HG02973 (cell line): Measurements from ENCODE around the gene WDFY2.
A peak's percentile ranks its signal among the peaks of the same experiment; 100 is the strongest.

Experiments used
- ATAC-seq: cut with Tn5 transposase; IDR thresholded peaks from one replicate; pipeline ENCODE4 v1.9.1; 2021; ENCODE audit warnings: moderate library complexity; ENCODE audit not compliant: unreplicated experiment

The WDFY2 gene

GRCh38 chr13:51811920-51812451, 227.7 kb downstream of the WDFY2 start:
- no peak for ATAC-seq

GRCh38 chr13:51814071-51814470, 229.8 kb downstream of the WDFY2 start:
- no peak for ATAC-seq

GRCh38 chr13:51814825-51815650, 230.8 kb downstream of the WDFY2 start:
- peak; percentile 65 for ATAC-seq

- ATAC-seq = no peak
Observed at GRCh38 chr13:51815848-51816247, 231.6 kb downstream of the WDFY2 start.

- no peak for ATAC-seq
Observed at GRCh38 chr13:51816604-51817249, 232.5 kb downstream of the WDFY2 start.
